Natural killer cell (primary cell): ENCODE data around the gene ZNF778. TPM values are rescaled to one million over a fixed set of nuclear protein-coding genes. Genes with fewer than 3 reads are reported as not detected.
"Not testable (repeated sequence)": the region's sequence is repeated elsewhere in the genome, so short reads cannot be mapped to it uniquely, and the experiment has no call there.

Source experiments
- ATAC-seq, 3 donors: fragments of 150-1000 bp in 2 of 3; fragments of 200-7000 bp in 1 of 3; cut with Tn5 transposase; 1 replicate in 1 of 3; 2 replicates in 2 of 3; pipeline ENCODE4 v1.10.0; 2021; ENCODE audit warnings: mild to moderate bottlenecking in 2 of 3, moderate library complexity in 2 of 3
- DNase-seq, 2 donors: peaks; one replicate each; pipeline versions ENCODE4 v3.0.0 to v3.0.0-alpha.2; 2013 to 2021; ENCODE audit warnings: mixed read lengths in 1 of 2
- H3K27ac ChIP-seq: one replicate; pipeline ENCODE4 v1.5.1; 2013; ENCODE audit warnings: mild to moderate bottlenecking, low read length
- H3K27me3 ChIP-seq: one replicate; pipeline ENCODE4 v1.6.1; 2013; ENCODE audit warnings: low read length; ENCODE audit not compliant: control insufficient read depth, insufficient read depth
- H3K36me3 ChIP-seq: one replicate; pipeline ENCODE4 v1.6.1; 2013; ENCODE audit warnings: low read length; ENCODE audit not compliant: control insufficient read depth, insufficient read depth
- H3K4me1 ChIP-seq: one replicate; pipeline ENCODE4 v1.6.1; 2013; ENCODE audit warnings: low read length; ENCODE audit not compliant: control insufficient read depth, insufficient read depth
- H3K4me3 ChIP-seq: one replicate; pipeline ENCODE4 v1.5.1; 2013; ENCODE audit warnings: low read length
- H3K9me3 ChIP-seq: one replicate; pipeline ENCODE4 v1.6.1; 2013; ENCODE audit warnings: low read length; ENCODE audit not compliant: control insufficient read depth, insufficient read depth
- H3K27ac Mint-ChIP-seq, 2 donors: one replicate each; pipeline ENCODE4 v1.8.0; 2022; ENCODE audit warnings: mild to moderate bottlenecking in 2 of 2, mixed read lengths in 2 of 2, moderate library complexity in 1 of 2
- H3K27me3 Mint-ChIP-seq, 2 donors: one replicate each; pipeline ENCODE4 v1.8.0; 2022; ENCODE audit warnings: low read depth in 2 of 2, mixed read lengths in 2 of 2
- H3K36me3 Mint-ChIP-seq: one replicate; pipeline ENCODE4 v1.8.0; 2022; ENCODE audit warnings: mixed read lengths
- H3K4me1 Mint-ChIP-seq, 2 donors: one replicate each; pipeline ENCODE4 v1.8.0; 2022; ENCODE audit warnings: mixed read lengths in 2 of 2
- H3K4me3 Mint-ChIP-seq: one replicate; pipeline ENCODE4 v1.8.0; 2022; ENCODE audit warnings: mild to moderate bottlenecking, moderate library complexity, mixed read lengths
- H3K9me3 Mint-ChIP-seq, 2 donors: one replicate each; pipeline ENCODE4 v1.8.0; 2022; ENCODE audit warnings: mixed read lengths in 2 of 2
- WGBS: methylation state at CpG from one replicate; pipeline ENCODE4 v1.1.7; 2013; ENCODE audit warnings: missing lambda C conversion rate; ENCODE audit not compliant: insufficient coverage; 5-methylcytosine and 5-hydroxymethylcytosine counted together
- intact Hi-C: fragments of 100-400 bp; cut with micrococcal nuclease; formaldehyde crosslinking; loops from one replicate; pipeline ENCODE4 v1.14.2; 2022
- total RNA-seq, 4 donors: library from RNA; stranded (reverse); fragments of 120-200 nt in 1 of 4; gene quantifications; one replicate each; pipeline versions ENCODE4 v1.2.3 to v1.2.4, GENCODE V29; 2013 to 2022
- TF ChIP-seq, protein P1 (sequence below): fragments of 200-600 bp; IDR thresholded peaks from one replicate; pipeline ENCODE4 v1.8.0; 2022; ENCODE audit warnings: antibody characterized with exemption

ZNF778 gene
- total RNA-seq, 3 donors from 2014 or later (not counting 1 experiment from before 2014, with no cell fraction given): 7.0 to 14.1 (median 11.8) TPM

DNA sequence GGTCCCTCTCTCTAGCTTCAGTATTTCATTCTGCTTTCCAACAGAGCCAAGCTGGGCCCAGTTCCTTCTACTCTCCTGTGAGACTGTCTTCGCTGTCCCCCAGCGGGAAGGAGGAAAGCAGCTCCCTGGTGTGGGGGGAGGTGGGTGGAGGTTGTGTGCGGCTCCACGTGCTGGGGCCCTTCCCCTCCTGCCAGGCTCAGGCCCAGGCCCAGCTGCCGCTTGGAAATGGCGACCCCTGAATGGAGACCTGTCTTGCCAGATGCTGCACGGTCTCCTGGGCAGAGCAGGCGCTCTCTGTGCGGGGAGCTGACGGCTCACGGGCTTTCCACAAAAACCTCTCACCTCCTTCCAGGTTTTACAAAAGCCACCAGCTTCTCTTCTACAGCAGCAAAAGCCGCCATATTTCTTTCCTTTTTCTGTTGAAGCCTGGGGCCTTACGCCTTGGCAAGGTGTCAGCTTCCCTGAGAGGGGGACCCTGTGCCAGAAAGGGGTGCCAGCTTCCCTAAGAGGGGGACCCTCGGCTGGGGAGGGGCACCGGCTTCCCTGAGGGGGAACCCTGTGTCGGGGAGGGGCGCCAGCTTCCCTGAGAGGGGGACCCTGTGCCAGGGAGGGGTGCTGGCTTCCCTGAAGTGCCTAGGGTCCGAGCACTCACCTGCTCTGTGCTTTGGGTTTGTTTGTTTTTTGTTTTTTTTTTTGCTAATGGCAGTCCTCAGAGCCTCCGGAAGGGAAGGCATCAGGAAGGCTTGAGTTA is 47.5 kb downstream of the ZNF778 start:
- H3K36me3 Mint-ChIP-seq: no peaks in the 10 kb centered on the region
- WGBS: 93% methylated on average over 19 of the region's 19 CpGs
- no peak overlapping the region for H3K27ac Mint-ChIP-seq
- intact Hi-C loops: no loop called here
- H3K9me3 Mint-ChIP-seq: no peaks in the 10 kb centered on the region
- H3K36me3 ChIP-seq: peaks cover 25% of the 10 kb centered on the region
- H3K27me3 ChIP-seq: no peaks in the 10 kb centered on the region
- DNase-seq (no peak), ATAC-seq (no peak)
- no peak overlapping the region for H3K27ac ChIP-seq
- peaks cover 10% of the 10 kb centered on the region for H3K4me1 ChIP-seq
- H3K9me3 ChIP-seq: no peaks in the 10 kb centered on the region
- no peaks in the 10 kb centered on the region for H3K27me3 Mint-ChIP-seq
- H3K4me3 ChIP-seq: no peak overlapping the region
- H3K4me3 Mint-ChIP-seq: no peak overlapping the region
- H3K4me1 Mint-ChIP-seq: peaks cover 13 to 14% of the 10 kb centered on the region in 2 donors
- TF ChIP-seq, protein P1, sequence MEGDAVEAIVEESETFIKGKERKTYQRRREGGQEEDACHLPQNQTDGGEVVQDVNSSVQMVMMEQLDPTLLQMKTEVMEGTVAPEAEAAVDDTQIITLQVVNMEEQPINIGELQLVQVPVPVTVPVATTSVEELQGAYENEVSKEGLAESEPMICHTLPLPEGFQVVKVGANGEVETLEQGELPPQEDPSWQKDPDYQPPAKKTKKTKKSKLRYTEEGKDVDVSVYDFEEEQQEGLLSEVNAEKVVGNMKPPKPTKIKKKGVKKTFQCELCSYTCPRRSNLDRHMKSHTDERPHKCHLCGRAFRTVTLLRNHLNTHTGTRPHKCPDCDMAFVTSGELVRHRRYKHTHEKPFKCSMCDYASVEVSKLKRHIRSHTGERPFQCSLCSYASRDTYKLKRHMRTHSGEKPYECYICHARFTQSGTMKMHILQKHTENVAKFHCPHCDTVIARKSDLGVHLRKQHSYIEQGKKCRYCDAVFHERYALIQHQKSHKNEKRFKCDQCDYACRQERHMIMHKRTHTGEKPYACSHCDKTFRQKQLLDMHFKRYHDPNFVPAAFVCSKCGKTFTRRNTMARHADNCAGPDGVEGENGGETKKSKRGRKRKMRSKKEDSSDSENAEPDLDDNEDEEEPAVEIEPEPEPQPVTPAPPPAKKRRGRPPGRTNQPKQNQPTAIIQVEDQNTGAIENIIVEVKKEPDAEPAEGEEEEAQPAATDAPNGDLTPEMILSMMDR: no peak

DNA sequence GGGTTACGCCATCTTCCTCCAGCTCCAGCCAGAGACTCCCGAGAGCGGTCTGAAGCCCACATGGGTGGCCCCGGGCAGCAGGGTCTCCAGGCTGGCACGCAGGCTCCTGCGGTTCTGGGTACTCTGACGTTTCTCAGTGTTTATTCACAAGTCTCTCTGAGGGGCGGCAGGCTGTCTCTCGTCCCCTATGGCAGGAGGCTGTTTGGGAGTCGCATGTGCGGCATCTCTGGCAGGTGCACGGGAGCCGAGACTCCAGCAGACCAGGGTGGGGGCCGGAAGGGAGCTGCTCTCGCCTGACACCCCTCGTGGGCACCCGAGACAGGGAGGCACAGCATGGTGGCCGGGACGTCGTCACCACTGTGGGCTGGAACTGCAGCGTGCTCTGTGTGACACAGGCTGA is 48.1 kb downstream of the ZNF778 start:
- no peaks in the 10 kb centered on the region for H3K9me3 ChIP-seq
- Mint-ChIP-seq H3K9me3 (no peaks in the 10 kb centered on the region), H3K4me3 (no peak overlapping the region), H3K27me3 (no peaks in the 10 kb centered on the region), H3K27ac (no peak overlapping the region), H3K4me1 (peaks cover 14 to 19% of the 10 kb centered on the region in 2 donors), H3K36me3 (no peaks in the 10 kb centered on the region)
- ATAC-seq (no peak), DNase-seq (no peak)
- intact Hi-C loops: no loop called here
- 96% methylated on average over 21 of the region's 21 CpGs for WGBS
- no peak overlapping the region for H3K4me3 ChIP-seq
- peaks cover 30% of the 10 kb centered on the region for H3K36me3 ChIP-seq
- H3K27me3 ChIP-seq: no peaks in the 10 kb centered on the region
- TF ChIP-seq, protein P1: no peak
- H3K27ac ChIP-seq: no peak overlapping the region
- peaks cover 15% of the 10 kb centered on the region for H3K4me1 ChIP-seq

GRCh38 chr16:89266521-89267134 is 49.1 kb downstream of the ZNF778 start:
- no peak overlapping the region for H3K27ac Mint-ChIP-seq
- intact Hi-C loops: no loop called here
- no peak overlapping the region for H3K4me3 ChIP-seq
- H3K36me3 Mint-ChIP-seq: no peaks in the 10 kb centered on the region
- H3K27me3 Mint-ChIP-seq: no peaks in the 10 kb centered on the region
- H3K4me1 Mint-ChIP-seq: peaks cover 16 to 19% of the 10 kb centered on the region in 2 donors
- no peak for DNase-seq
- no peak overlapping the region for H3K27ac ChIP-seq
- H3K4me1 ChIP-seq: peaks cover 15% of the 10 kb centered on the region
- 95% methylated on average over 17 of the region's 17 CpGs for WGBS
- H3K4me3 Mint-ChIP-seq: no peak overlapping the region
- no peaks in the 10 kb centered on the region for H3K27me3 ChIP-seq
- H3K9me3 ChIP-seq: no peaks in the 10 kb centered on the region
- ATAC-seq: no peak
- no peaks in the 10 kb centered on the region for H3K9me3 Mint-ChIP-seq
- TF ChIP-seq, protein P1: no peak
- peaks cover 39% of the 10 kb centered on the region for H3K36me3 ChIP-seq

DNA sequence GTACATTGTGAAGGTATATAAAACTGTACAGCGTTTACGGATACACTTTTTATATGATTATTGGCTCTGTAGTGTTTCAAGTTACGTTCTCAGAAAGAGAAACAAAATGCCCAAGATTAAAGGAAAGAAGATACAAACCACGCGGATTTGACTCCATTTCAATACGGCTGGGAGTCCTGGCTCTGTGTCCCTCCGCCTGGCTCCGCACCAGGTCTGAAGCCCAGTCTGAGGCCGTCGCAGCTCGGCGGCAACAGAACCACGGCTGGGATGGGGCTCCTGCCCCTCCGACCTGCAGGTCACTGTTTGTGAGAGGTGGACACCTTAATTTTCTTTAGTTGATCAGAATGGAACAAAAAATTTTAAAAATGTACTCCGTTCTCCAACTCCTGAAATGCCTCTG is 50.2 kb downstream of the ZNF778 start:
- H3K27me3 Mint-ChIP-seq, ATAC-seq, H3K4me3 ChIP-seq, H3K36me3 Mint-ChIP-seq, DNase-seq, H3K4me3 Mint-ChIP-seq, H3K9me3 Mint-ChIP-seq, H3K9me3 ChIP-seq, H3K27me3 ChIP-seq, intact Hi-C loops, H3K27ac Mint-ChIP-seq, H3K27ac ChIP-seq: not testable (repeated sequence)
- peaks cover 19% of the 10 kb centered on the region in 2 donors for H3K4me1 Mint-ChIP-seq
- Histone ChIP-seq H3K4me1 (peaks cover 15% of the 10 kb centered on the region), H3K36me3 (peaks cover 45% of the 10 kb centered on the region)
- WGBS: 100% methylated on average over 4 of the region's 15 CpGs
